Smooth muscle cell (in vitro differentiated cells): ENCODE data around the gene WDR74. TPM values are rescaled to one million over a fixed set of nuclear protein-coding genes. Genes with fewer than 3 reads are reported as not detected.

Experiments used
- DNase-seq: peaks from one replicate; lab custom pipeline; 2025; ENCODE audit not compliant: unreplicated experiment; lab: John Stamatoyannopoulos, UW
- H2AFZ ChIP-seq: fragments of 200-600 bp; sonication (generic); 2 replicates; pipeline ENCODE4 v1.6.0; 2016; ENCODE audit warnings: antibody characterized with exemption, low read depth, mild to moderate bottlenecking
- H3F3A ChIP-seq: fragments of 200-600 bp; sonication (generic); 2 replicates; pipeline ENCODE4 v1.6.0; 2017; ENCODE audit warnings: antibody characterized with exemption, low read depth
- H3K27ac ChIP-seq: fragments of 200-600 bp; sonication (generic); 2 replicates; pipeline ENCODE4 v1.5.1; 2016; ENCODE audit warnings: low read depth, mild to moderate bottlenecking
- H3K27me3 ChIP-seq: fragments of 200-600 bp; sonication (generic); 2 replicates; pipeline ENCODE4 v1.6.1; 2016; ENCODE audit warnings: low read depth, mild to moderate bottlenecking
- H3K36me3 ChIP-seq: fragments of 200-600 bp; sonication (generic); 2 replicates; pipeline ENCODE4 v1.5.1; 2016; ENCODE audit warnings: low read depth
- H3K4me1 ChIP-seq: fragments of 200-600 bp; sonication (generic); 2 replicates; pipeline ENCODE4 v1.5.1; 2016; ENCODE audit warnings: low read depth
- H3K4me2 ChIP-seq: fragments of 200-600 bp; sonication (generic); 2 replicates; pipeline ENCODE4 v1.6.0; 2016; ENCODE audit warnings: mild to moderate bottlenecking
- H3K4me3 ChIP-seq: fragments of 200-600 bp; sonication (generic); 2 replicates; pipeline ENCODE4 v1.5.1; 2016; ENCODE audit warnings: mild to moderate bottlenecking
- H3K79me2 ChIP-seq: fragments of 200-600 bp; sonication (generic); 2 replicates; pipeline ENCODE4 v1.6.0; 2016; ENCODE audit warnings: low read depth, mild to moderate bottlenecking
- H3K9ac ChIP-seq: fragments of 200-600 bp; sonication (generic); 2 replicates; pipeline ENCODE4 v1.6.0; 2016; ENCODE audit warnings: low read depth
- H3K9me3 ChIP-seq: fragments of 200-600 bp; sonication (generic); replicated peaks from 2 replicates; pipeline ENCODE4 v1.5.1; 2016; ENCODE audit warnings: low read depth
- H4K20me1 ChIP-seq: fragments of 200-600 bp; sonication (generic); 2 replicates; pipeline ENCODE4 v1.6.0; 2016; ENCODE audit warnings: low read depth
- WGBS: methylation state at CpG from one replicate; pipeline ENCODE4 v1.1.7; 2016; ENCODE audit warnings: low lambda C conversion rate; 5-methylcytosine and 5-hydroxymethylcytosine counted together
- polyA plus RNA-seq: library from polyadenylated mRNA; unstranded; fragments of >200 nt; fragmentation: Nextera tagmentation; extraction: Ambion mirVana; gene quantifications from 2 replicates; pipeline ENCODE4 v1.2.1, GENCODE V29; 2016
- total RNA-seq: library from RNA; depleted of rRNA; stranded (reverse); fragments of >200 nt; gene quantifications from 2 replicates; pipeline ENCODE4 v1.2.3, GENCODE V29; 2014
- TF ChIP-seq, protein P1 (sequence below): fragments of 200-600 bp; sonication (generic); IDR thresholded peaks from 2 replicates; pipeline ENCODE4 v1.5.1; 2017; ENCODE audit warnings: borderline replicate concordance, mild to moderate bottlenecking, antibody characterized with exemption; ENCODE audit not compliant: insufficient read depth, poor library complexity, severe bottlenecking

The WDR74 gene
- total and polyA plus RNA-seq, 2 experiments from 2014 or later = 36.6 to 46.1 TPM

DNA sequence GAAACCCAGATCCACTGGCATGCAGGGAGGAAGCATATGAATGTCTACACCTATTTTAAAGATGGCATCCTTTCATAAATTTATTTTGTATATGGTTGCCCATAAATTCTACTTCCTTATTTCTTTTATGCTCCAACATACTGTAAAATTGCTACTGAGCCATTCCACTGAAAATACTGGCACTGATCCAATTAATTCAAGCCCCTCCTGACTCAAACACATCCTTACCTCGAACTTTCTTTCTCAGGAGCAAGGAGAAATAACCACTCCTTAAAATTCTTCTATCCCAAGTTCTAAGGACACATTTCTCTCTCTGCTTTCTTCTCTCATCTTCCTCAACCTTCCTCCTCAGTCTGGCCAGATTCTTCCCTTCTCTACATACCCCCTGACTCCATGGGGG lies 28.6 kb downstream of the WDR74 start:
- TF ChIP-seq, protein P1, sequence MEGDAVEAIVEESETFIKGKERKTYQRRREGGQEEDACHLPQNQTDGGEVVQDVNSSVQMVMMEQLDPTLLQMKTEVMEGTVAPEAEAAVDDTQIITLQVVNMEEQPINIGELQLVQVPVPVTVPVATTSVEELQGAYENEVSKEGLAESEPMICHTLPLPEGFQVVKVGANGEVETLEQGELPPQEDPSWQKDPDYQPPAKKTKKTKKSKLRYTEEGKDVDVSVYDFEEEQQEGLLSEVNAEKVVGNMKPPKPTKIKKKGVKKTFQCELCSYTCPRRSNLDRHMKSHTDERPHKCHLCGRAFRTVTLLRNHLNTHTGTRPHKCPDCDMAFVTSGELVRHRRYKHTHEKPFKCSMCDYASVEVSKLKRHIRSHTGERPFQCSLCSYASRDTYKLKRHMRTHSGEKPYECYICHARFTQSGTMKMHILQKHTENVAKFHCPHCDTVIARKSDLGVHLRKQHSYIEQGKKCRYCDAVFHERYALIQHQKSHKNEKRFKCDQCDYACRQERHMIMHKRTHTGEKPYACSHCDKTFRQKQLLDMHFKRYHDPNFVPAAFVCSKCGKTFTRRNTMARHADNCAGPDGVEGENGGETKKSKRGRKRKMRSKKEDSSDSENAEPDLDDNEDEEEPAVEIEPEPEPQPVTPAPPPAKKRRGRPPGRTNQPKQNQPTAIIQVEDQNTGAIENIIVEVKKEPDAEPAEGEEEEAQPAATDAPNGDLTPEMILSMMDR = no peak
- Histone ChIP-seq H2AFZ (no peak overlapping the region), H3K79me2 (no peaks in the 10 kb centered on the region), H3K9ac (no peak overlapping the region), H3K36me3 (no peaks in the 10 kb centered on the region), H3K27ac (no peak overlapping the region), H3K27me3 (no peaks in the 10 kb centered on the region), H3F3A (peaks cover 22% of the 10 kb centered on the region), H3K9me3 (no peaks in the 10 kb centered on the region), H4K20me1 (no peaks in the 10 kb centered on the region), H3K4me2 (no peak overlapping the region), H3K4me1 (peaks cover 11% of the 10 kb centered on the region), H3K4me3 (no peak overlapping the region)
- no peak for DNase-seq
- WGBS = 90% methylated on average over 1 of the region's 1 CpG

DNA sequence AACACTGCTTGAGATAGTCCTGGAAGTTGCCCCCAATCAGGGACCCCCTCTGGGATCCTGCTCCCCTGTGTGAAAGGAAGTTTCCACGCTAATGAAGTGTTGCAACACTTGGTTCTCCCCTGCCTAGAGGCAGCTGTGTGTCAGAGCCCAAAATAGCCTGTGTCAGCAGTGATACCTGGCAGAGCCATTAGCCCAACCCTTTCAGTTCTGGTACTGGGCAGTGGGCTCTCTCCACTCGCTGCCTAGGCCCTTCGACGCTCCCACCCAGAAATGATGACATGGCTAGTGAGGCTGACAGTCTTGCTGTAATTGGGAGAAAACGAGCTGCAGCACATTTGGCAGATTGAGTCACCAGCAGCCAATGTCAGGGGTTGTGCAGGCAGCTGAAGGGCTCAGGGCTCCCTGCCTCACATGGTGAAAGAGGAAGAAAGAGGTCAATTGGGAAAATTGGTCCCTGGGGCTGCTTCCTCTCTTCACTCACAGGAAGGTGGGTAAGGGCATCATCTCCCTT lies 32.7 kb downstream of the WDR74 start:
- Histone ChIP-seq H3K4me3 (no peak overlapping the region), H2AFZ (no peak overlapping the region), H3K9ac (peak overlapping the region; percentile 48), H3K9me3 (no peaks in the 10 kb centered on the region), H4K20me1 (peaks cover 32% of the 10 kb centered on the region), H3F3A (peaks cover 30% of the 10 kb centered on the region), H3K4me1 (peaks cover 18% of the 10 kb centered on the region), H3K79me2 (peaks cover 33% of the 10 kb centered on the region), H3K36me3 (peaks cover under 1% of the 10 kb centered on the region), H3K27ac (peak overlapping the region; percentile 82), H3K27me3 (no peaks in the 10 kb centered on the region), H3K4me2 (peak overlapping the region; percentile 93)
- DNase-seq = no peak
- 45% methylated on average over 5 of the region's 5 CpGs for WGBS
- TF ChIP-seq, protein P1 = no peak

DNA sequence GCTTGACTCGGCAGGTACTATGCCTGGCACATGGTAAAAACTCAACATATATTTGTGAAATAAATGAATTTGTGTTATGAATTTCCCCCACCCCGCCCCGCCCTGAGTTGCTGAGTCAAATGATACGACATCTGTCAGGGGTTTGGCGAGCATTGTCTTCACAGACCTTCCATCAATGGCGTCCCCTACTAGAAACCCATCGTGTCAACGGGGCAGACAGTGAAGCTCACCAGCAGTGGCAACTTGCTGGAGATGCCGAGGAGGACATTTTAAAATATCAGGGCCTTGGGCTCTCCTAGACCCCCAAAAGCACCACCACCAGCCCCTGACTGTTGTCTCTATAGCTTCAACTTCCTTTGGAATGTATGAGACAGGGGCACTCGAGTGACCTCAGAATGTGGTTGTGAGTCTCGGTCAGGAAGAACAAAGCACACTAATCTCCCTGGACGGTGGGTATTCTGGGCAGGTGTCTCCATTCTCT lies 33.4 kb downstream of the WDR74 start:
- Histone ChIP-seq H2AFZ (no peak overlapping the region), H3K4me3 (peak overlapping the region; percentile 97), H3K79me2 (peaks cover 33% of the 10 kb centered on the region), H4K20me1 (peaks cover 32% of the 10 kb centered on the region), H3K4me2 (peak overlapping the region; percentile 93), H3K9me3 (no peaks in the 10 kb centered on the region), H3K27me3 (no peaks in the 10 kb centered on the region), H3K4me1 (peaks cover 18% of the 10 kb centered on the region), H3F3A (peaks cover 30% of the 10 kb centered on the region), H3K9ac (peak overlapping the region; percentile 55), H3K36me3 (peaks cover 6% of the 10 kb centered on the region), H3K27ac (peak overlapping the region; percentile 82)
- DNase-seq = no peak
- TF ChIP-seq, protein P1 = no peak
- 33% methylated on average over 12 of the region's 12 CpGs for WGBS
